MCF 10A (cell line): ENCODE results near the gene CLP1. TPM values are rescaled to one million over a fixed set of nuclear protein-coding genes. Genes with fewer than 3 reads are reported as not detected.
"Not testable (repeated sequence)": the region's sequence is repeated elsewhere in the genome, so short reads cannot be mapped to it uniquely, and the experiment has no call there.

Source experiments
- BruUV-seq: library from RNA; stranded (reverse); fragments of 400-500 nt; replicated peaks from 2 replicates; lab custom pipeline; 2021; lab: Mats Ljungman, UMichigan
- CTCF ChIA-PET: fragments of 300-600 bp; sonication (Branson Sonifier 250); formaldehyde crosslinking; extraction: SDS; loops from one replicate; lab custom pipeline; 2021; ENCODE audit warnings: antibody characterized with exemption, inconsistent platforms; lab: Yijun Ruan, JAX
- POLR2A ChIA-PET: fragments of 300-600, 350-650 bp; sonication (Branson Sonifier 250); formaldehyde crosslinking; extraction: SDS; loops from one replicate; lab custom pipeline; 2020; ENCODE audit warnings: antibody characterized with exemption, inconsistent platforms; lab: Yijun Ruan, JAX
- DNase-seq: peaks from one replicate; pipeline ENCODE4 v3.0.0-alpha.2; 2018; ENCODE audit not compliant: unreplicated experiment
- H3K27ac Mint-ChIP-seq: one replicate; pipeline ENCODE4 v1.8.0; 2022; ENCODE audit warnings: mild to moderate bottlenecking, low read depth, mixed read lengths; ENCODE audit not compliant: unreplicated experiment
- H3K27me3 Mint-ChIP-seq: one replicate; pipeline ENCODE4 v1.8.0; 2022; ENCODE audit warnings: mixed read lengths; ENCODE audit not compliant: insufficient read depth, unreplicated experiment
- H3K36me3 Mint-ChIP-seq: one replicate; pipeline ENCODE4 v1.8.0; 2022; ENCODE audit warnings: mild to moderate bottlenecking, moderate library complexity, mixed read lengths; ENCODE audit not compliant: insufficient read depth, unreplicated experiment
- H3K4me1 Mint-ChIP-seq: one replicate; pipeline ENCODE4 v1.8.0; 2022; ENCODE audit warnings: mixed read lengths; ENCODE audit not compliant: insufficient read depth, unreplicated experiment
- H3K4me3 Mint-ChIP-seq: one replicate; pipeline ENCODE4 v1.8.0; 2022; ENCODE audit warnings: mild to moderate bottlenecking, moderate library complexity, mixed read lengths; ENCODE audit not compliant: unreplicated experiment
- H3K9me3 Mint-ChIP-seq: one replicate; pipeline ENCODE4 v1.8.0; 2022; ENCODE audit warnings: mixed read lengths; ENCODE audit not compliant: unreplicated experiment
- CTCF ChIP-seq: fragments of 200-600 bp; IDR thresholded peaks from one replicate; pipeline ENCODE4 v1.8.0; 2022; ENCODE audit warnings: antibody characterized with exemption, mild to moderate bottlenecking; ENCODE audit not compliant: unreplicated experiment
- intact Hi-C: fragments of 100-400 bp; cut with micrococcal nuclease; formaldehyde crosslinking; loops from 2 replicates; pipeline ENCODE4 v1.14.1; 2022
- total RNA-seq: library from RNA; stranded (reverse); gene quantifications from 2 replicates; pipeline ENCODE4 v1.2.3, GENCODE V29; 2022

CLP1 gene
- total RNA-seq, 1 experiment from 2014 or later: 9.2 TPM

GRCh38 chr11:57650739-57651090, 6.8 kb upstream of the CLP1 start:
- no TSS peak for BruUV-seq
- ChIA-PET CTCF (interaction anchor here (0.5 to 2.5 kb wide), 3 partner anchors 10 to 185 kb away, joined by 3 to 12 read pairs (median 6); partner anchors contain the start of gene UBE2L6), POLR2A (no interaction called here)
- DNase-seq: no peak
- Mint-ChIP-seq H3K36me3 (peaks cover 6% of the 10 kb centered on the region), H3K4me3 (no peak overlapping the region), H3K4me1 (peaks cover 36% of the 10 kb centered on the region), H3K27ac (no peak overlapping the region), H3K9me3 (no peaks in the 10 kb centered on the region), H3K27me3 (peaks cover 35% of the 10 kb centered on the region)
- intact Hi-C loops: no loop called here
- TF ChIP-seq CTCF: no peak

GRCh38 chr11:57651408-57651807, 6.2 kb upstream of the CLP1 start:
- Mint-ChIP-seq H3K27me3 (peaks cover 30% of the 10 kb centered on the region), H3K36me3 (peaks cover 4% of the 10 kb centered on the region), H3K4me3 (no peak overlapping the region), H3K4me1 (peaks cover 36% of the 10 kb centered on the region), H3K9me3 (no peaks in the 10 kb centered on the region), H3K27ac (no peak overlapping the region)
- ChIA-PET CTCF (interaction anchor here (1.2 to 2.5 kb wide), 3 partner anchors 9 to 97 kb away, joined by 3 to 9 read pairs (median 6); partner anchors contain the start of gene UBE2L6), POLR2A (interaction anchor here (1.8 kb wide), 1 partner anchor 84 kb away, joined by 4 read pairs; the partner anchor contains the start of gene UBE2L6)
- DNase-seq: no peak
- intact Hi-C loops: no loop called here
- BruUV-seq: no TSS peak
- no peak for TF ChIP-seq CTCF

GRCh38 chr11:57652230-57652629, 5.3 kb upstream of the CLP1 start:
- DNase-seq, H3K9me3 Mint-ChIP-seq, H3K36me3 Mint-ChIP-seq, H3K27ac Mint-ChIP-seq, BruUV-seq, H3K4me3 Mint-ChIP-seq, intact Hi-C loops: not testable (repeated sequence)
- CTCF ChIA-PET: interaction anchor here (0.6 to 2.5 kb wide), 6 partner anchors 8 to 1921 kb away, joined by 3 to 9 read pairs (median 4); partner anchors contain the start of gene UBE2L6
- peaks cover 22% of the 10 kb centered on the region for H3K27me3 Mint-ChIP-seq
- POLR2A ChIA-PET: interaction anchor here (0.6 to 1.8 kb wide), 3 partner anchors 84 to 928 kb away, joined by 3 to 4 read pairs (median 3); partner anchors contain the start of gene UBE2L6
- peaks cover 37% of the 10 kb centered on the region for H3K4me1 Mint-ChIP-seq

GRCh38 chr11:57652662-57653061, 4.9 kb upstream of the CLP1 start:
- POLR2A ChIA-PET: interaction anchor here (1.8 kb wide), 1 partner anchor 85 kb away, joined by 4 read pairs; the partner anchor contains the start of gene UBE2L6

More at GRCh38 chr11:57652662-57653061, 4.9 kb upstream of the CLP1 start:
- Mint-ChIP-seq H3K4me1 (peaks cover 36% of the 10 kb centered on the region), H3K9me3 (no peaks in the 10 kb centered on the region), H3K4me3 (no peak overlapping the region), H3K27me3 (peaks cover 18% of the 10 kb centered on the region), H3K27ac (no peak overlapping the region), H3K36me3 (peaks cover 3% of the 10 kb centered on the region)
- CTCF ChIA-PET: interaction anchor here (1.0 to 2.5 kb wide), 5 partner anchors 8 to 98 kb away, joined by 3 to 9 read pairs (median 6); partner anchors contain the start of gene UBE2L6
- no peak for TF ChIP-seq CTCF
- BruUV-seq: no TSS peak
- no peak for DNase-seq
- intact Hi-C loops: no loop called here
